DND-41 (cell line): ENCODE results near the gene DEPP1.

Experiments used
- ATAC-seq: fragments of 200-7000 bp; cut with Tn5 transposase; 3 replicates; pipeline ENCODE4 v1.9.1; 2021; ENCODE audit warnings: low read depth; ENCODE audit not compliant: insufficient read depth
- DNase-seq: peaks from one replicate; pipeline ENCODE4 v3.0.0-alpha.2; 2020
- H2AFZ ChIP-seq: 2 replicates; pipeline ENCODE4 v1.6.0; 2012; ENCODE audit warnings: low read depth, low read length
- H3K27ac ChIP-seq: 2 replicates; pipeline ENCODE4 v1.5.1; 2012; ENCODE audit warnings: low read length, inconsistent platforms
- H3K27me3 ChIP-seq: fragments of 200-600 bp; sonication (generic); 2 replicates; pipeline ENCODE4 v1.6.0; 2012; ENCODE audit warnings: low read length, mild to moderate bottlenecking, inconsistent platforms; ENCODE audit not compliant: insufficient read depth, poor library complexity
- H3K36me3 ChIP-seq: 2 replicates; pipeline ENCODE4 v1.5.1; 2012; ENCODE audit warnings: low read length, inconsistent platforms; ENCODE audit not compliant: insufficient read depth
- H3K4me1 ChIP-seq: 2 replicates; pipeline ENCODE4 v1.5.1; 2012; ENCODE audit warnings: mild to moderate bottlenecking, low read length; ENCODE audit not compliant: insufficient read depth
- H3K4me2 ChIP-seq: 2 replicates; pipeline ENCODE4 v1.6.0; 2012; ENCODE audit warnings: mild to moderate bottlenecking, moderate library complexity, low read length, inconsistent platforms; ENCODE audit not compliant: insufficient read depth
- H3K4me3 ChIP-seq, 2 experiments: fragments of 200-600 bp in 1 of 2; shearing (Covaris generic) in 1 of 2; 2 replicates each; pipeline ENCODE4 v1.5.1; 2012 to 2016; ENCODE audit warnings: inconsistent platforms in 2 of 2, low read length in 2 of 2, mild to moderate bottlenecking in 2 of 2, low read depth in 1 of 2, moderate library complexity in 1 of 2
- H3K79me2 ChIP-seq: 2 replicates; pipeline ENCODE4 v1.6.0; 2012; ENCODE audit warnings: low read length, inconsistent platforms; ENCODE audit not compliant: insufficient read depth
- H3K9ac ChIP-seq: 2 replicates; pipeline ENCODE4 v1.6.0; 2012; ENCODE audit warnings: low read depth, mild to moderate bottlenecking, inconsistent platforms, low read length, moderate library complexity
- H3K9me3 ChIP-seq: 2 replicates; pipeline ENCODE4 v1.5.1; 2012; ENCODE audit warnings: low read length, moderate library complexity, mild to moderate bottlenecking, inconsistent platforms; ENCODE audit not compliant: insufficient read depth, severe bottlenecking
- H4K20me1 ChIP-seq: 2 replicates; pipeline ENCODE4 v1.6.0; 2012; ENCODE audit warnings: low read length; ENCODE audit not compliant: insufficient read depth
- EZH2 ChIP-seq: IDR thresholded peaks from 3 replicates; pipeline ENCODE4 v1.6.1; 2012; ENCODE audit warnings: borderline replicate concordance, low read depth, mild to moderate bottlenecking, moderate library complexity, low read length, inconsistent platforms; ENCODE audit not compliant: severe bottlenecking
- TF ChIP-seq, protein P1 (sequence below): IDR thresholded peaks from 2 replicates; pipeline ENCODE4 v1.5.1; 2012; ENCODE audit warnings: borderline replicate concordance, low read length, moderate library complexity, mild to moderate bottlenecking; ENCODE audit not compliant: poor library complexity, severe bottlenecking; ENCODE audit errors: extremely low read depth

DEPP1 gene

DNA sequence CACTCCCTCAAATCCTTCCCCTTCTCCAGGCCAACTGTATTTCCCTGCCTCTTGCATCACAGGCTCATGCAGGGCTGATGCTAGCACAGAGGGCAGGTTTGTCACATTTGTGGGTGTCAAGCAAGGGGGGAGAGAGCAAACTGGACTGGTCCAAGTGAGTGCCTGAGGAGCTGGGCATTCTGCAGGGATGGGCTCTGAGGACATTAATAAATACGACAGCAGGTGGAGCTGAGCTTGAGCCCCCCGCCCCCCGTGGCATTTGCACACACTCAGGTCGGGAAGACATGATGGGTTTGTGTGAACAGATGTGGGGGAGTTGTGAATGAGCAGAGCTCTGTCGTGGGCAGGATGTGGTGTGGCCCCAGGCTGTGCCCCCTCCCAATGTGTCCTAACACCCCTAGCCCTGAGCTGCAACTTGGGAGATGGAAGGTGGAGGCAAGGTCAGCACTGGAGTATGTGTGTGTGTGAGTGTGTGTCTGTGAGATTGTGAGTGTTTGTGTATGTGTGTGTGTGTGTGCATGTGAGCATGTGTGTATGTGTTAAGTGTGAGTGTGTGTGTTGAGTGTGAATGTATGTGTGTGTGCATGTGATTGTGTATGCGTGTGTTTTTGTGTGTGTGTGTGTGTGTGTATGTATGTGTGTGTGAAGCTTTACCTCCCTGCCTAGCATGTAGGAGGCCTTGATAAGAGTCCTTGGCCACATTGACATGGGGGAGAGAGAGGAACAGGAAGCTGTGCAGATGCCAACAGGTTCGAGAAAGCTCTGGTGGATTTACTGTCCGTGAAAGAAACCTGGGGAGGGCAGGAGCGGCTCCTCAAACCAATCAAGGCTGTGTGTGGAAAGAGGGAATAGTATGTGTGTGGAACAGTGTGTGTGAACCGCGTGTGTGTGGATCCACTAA, 9.9 kb downstream of the DEPP1 start:
- Histone ChIP-seq H4K20me1 (no peaks in the 10 kb centered on the region), H3K27me3 (no peaks in the 10 kb centered on the region), H3K4me3 (no peak overlapping the region), H3K9me3 (no peaks in the 10 kb centered on the region), H3K4me2 (0 out of 2 replicates have a peak overlapping the region, but pooled peaks have one; percentile 3), H2AFZ (peak overlapping the region; percentile 29; the same call in 1 of the 2 replicates), H3K27ac (peak overlapping the region; percentile 65), H3K79me2 (no peaks in the 10 kb centered on the region), H3K9ac (peak overlapping the region; percentile 22; the same call in 1 of the 2 replicates), H3K4me1 (peaks cover 33% of the 10 kb centered on the region), H3K36me3 (no peaks in the 10 kb centered on the region)
- DNase-seq (peak; percentile 74), ATAC-seq (peak; percentile 85)
- TF ChIP-seq EZH2, result no peak
- TF ChIP-seq, protein P1, sequence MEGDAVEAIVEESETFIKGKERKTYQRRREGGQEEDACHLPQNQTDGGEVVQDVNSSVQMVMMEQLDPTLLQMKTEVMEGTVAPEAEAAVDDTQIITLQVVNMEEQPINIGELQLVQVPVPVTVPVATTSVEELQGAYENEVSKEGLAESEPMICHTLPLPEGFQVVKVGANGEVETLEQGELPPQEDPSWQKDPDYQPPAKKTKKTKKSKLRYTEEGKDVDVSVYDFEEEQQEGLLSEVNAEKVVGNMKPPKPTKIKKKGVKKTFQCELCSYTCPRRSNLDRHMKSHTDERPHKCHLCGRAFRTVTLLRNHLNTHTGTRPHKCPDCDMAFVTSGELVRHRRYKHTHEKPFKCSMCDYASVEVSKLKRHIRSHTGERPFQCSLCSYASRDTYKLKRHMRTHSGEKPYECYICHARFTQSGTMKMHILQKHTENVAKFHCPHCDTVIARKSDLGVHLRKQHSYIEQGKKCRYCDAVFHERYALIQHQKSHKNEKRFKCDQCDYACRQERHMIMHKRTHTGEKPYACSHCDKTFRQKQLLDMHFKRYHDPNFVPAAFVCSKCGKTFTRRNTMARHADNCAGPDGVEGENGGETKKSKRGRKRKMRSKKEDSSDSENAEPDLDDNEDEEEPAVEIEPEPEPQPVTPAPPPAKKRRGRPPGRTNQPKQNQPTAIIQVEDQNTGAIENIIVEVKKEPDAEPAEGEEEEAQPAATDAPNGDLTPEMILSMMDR, result no peak

GRCh38 chr10:44968091-44968490, 10.5 kb downstream of the DEPP1 start:
- Histone ChIP-seq H3K36me3 (no peaks in the 10 kb centered on the region), H3K27me3 (no peaks in the 10 kb centered on the region), H3K9ac (peak overlapping the region; percentile 22; the same call in 1 of the 2 replicates), H3K4me1 (peaks cover 30% of the 10 kb centered on the region), H3K4me3 (no peak overlapping the region), H2AFZ (peak overlapping the region; percentile 19; the same call in 1 of the 2 replicates), H3K4me2 (no peak overlapping the region), H4K20me1 (no peaks in the 10 kb centered on the region), H3K79me2 (no peaks in the 10 kb centered on the region), H3K9me3 (no peaks in the 10 kb centered on the region), H3K27ac (peak overlapping the region; percentile 65)
- ATAC-seq, result no peak
- TF ChIP-seq, protein P1, result no peak
- TF ChIP-seq EZH2, result no peak
- no peak for DNase-seq

GRCh38 chr10:44967616-44968015, 11.0 kb downstream of the DEPP1 start:
- H3K79me2 ChIP-seq, result no peaks in the 10 kb centered on the region
- DNase-seq, result no peak
- peak overlapping the region; percentile 22; the same call in 1 of the 2 replicates for H3K9ac ChIP-seq
- H3K27ac ChIP-seq, result peak overlapping the region; percentile 65
- no peaks in the 10 kb centered on the region for H3K36me3 ChIP-seq
- no peaks in the 10 kb centered on the region for H3K27me3 ChIP-seq
- TF ChIP-seq EZH2, result no peak
- TF ChIP-seq, protein P1, result no peak
- no peak overlapping the region for H3K4me3 ChIP-seq
- H2AFZ ChIP-seq, result no peak overlapping the region; the same call in 1 of the 2 replicates
- no peaks in the 10 kb centered on the region for H4K20me1 ChIP-seq
- no peaks in the 10 kb centered on the region for H3K9me3 ChIP-seq
- ATAC-seq, result no peak
- H3K4me2 ChIP-seq, result no peak overlapping the region
- H3K4me1 ChIP-seq, result peaks cover 30% of the 10 kb centered on the region
